NCI-H1436 (cell line): ENCODE data around the gene DTD1.
A peak's percentile ranks its signal among the peaks of the same experiment; 100 is the strongest.

Experiments used
- DNase-seq: peaks from one replicate; lab custom pipeline; 2025; lab: John Stamatoyannopoulos, UW

The DTD1 gene

DNA sequence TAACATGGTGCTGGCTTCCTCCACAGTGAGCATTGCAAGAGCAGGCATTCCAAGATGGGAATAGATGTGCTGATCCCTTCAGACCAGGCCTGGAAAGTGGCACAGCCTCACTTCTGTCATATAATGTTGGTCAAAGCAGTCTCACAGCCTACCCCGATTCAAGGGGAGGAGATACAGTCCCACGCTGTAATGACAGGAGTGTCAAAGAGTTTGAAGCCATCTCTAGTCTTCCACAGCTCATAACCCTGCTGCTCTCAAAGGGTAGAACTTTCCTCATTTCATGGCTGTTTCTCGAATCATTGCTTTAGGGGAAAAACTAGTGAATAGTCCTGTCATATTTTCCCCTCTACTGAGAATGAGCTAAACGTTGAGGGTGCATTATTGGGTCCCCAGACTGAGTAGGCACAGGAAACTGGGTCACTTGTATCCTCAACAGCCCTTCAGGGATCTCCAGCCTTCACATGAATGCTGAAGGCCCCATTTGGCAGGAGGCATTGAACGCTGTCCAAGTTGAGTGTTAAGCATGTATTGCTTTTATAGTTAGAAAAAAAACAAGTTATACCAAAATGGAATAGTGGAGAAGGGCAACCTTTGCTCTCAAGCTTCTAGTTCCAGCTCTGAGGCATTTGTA is 27.3 kb downstream of the DTD1 start:
- no peak for DNase-seq

DNA sequence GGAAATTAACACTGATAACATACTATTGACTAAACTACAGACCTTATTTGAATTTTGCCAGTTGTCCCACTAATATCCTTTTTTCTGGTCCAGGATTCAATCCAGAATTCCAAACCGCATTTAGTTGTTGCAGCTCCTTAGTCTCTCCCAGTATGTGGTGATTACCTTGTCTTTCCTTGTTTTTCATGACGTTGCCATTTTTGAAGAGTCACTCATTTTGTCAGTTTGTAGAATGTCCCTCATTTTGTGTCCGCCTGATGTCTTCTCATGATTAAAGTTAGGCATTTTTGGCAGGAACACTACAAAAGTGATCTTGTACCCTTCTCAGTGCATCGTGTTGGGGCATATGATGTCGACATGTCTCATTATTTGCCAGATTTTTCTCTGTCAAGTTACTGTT is 33.1 kb downstream of the DTD1 start:
- no peak for DNase-seq

DNA sequence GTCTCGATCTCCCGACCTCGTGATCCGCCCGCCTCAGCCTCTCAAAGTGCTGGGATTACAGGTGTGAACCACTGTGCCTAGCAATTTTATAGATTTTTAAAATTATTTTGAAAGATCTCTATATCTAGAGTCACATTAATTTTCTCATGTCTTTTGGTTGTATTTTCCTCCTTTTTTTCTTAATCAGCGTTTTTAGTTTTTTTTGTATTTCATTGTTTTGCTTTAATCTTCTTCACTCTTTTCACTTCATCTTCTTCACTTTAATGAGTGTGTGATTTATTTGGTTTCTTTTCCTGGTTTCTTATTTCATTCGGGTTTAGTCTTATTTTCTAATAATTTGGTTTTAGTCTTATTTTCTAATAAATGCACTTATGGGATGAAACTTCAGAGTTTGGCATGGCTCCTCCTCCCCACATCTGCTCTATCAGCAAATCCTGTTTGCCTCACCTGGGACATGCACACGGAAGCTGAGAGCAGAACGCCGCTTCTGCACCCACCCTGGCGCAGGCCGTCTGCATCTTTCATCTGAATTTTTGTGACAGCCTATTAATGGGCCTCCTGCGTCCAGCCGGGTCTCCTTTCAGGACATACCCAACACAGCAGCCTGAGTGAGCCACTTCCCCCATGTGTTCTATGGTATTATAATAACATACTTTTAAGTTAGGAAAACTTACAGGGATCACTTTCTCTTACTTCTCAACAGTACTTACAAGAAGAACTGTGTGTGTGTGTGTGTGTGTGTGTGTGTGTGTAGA is 35.5 kb downstream of the DTD1 start:
- DNase-seq, result no peak

DNA sequence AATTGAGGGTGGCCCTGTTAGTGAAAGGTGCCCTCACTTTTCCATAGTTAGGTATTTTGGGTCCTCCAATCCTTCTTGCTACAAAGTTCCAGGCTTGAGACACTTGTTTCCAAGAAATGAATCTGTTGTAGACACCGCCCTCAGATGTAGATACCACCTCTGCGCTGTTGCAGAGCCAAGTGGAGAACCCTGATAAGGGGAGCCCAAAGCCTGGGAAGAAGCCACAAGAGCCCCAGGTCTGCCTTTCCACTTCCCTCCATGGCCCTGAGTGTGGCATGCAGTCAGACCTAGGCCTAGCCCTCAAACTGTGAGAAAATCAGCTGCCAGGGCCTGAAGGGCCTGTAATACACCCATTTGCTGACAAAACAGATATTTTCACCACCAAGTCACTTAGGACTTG is 37.1 kb downstream of the DTD1 start:
- DNase-seq, result no peak

GRCh38 chr20:18625907-18626655 is 38.2 kb downstream of the DTD1 start:
- no peak for DNase-seq

DNA sequence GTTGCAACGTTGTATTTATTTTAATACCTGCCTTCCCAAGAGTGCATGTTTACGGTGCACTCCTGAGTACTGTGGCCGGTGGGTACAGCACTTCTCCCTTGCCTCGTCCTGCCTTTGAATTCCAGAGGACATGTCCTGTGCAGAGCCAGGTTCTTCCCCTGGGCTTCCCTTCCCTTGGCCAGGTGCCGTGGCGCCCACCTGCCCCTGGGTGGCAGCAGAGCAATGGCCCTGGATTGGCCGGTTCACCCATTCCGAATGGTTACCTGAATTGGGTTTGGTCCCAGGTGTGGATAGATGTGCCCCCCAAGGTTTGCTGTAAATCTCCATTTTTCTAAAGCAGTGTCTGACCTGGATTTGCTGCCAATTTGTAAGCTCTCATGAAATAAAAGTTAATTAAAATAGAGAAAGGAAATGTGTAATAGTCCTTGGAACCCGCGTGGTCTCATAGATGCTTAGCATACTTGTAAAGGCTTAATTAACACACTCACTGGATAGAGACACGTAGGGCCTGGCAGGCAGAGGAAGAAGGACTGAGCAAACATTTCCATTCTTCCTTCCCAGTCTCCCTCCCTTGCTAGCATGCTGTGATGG is 40.6 kb downstream of the DTD1 start:
- peak; percentile 9 for DNase-seq

DNA sequence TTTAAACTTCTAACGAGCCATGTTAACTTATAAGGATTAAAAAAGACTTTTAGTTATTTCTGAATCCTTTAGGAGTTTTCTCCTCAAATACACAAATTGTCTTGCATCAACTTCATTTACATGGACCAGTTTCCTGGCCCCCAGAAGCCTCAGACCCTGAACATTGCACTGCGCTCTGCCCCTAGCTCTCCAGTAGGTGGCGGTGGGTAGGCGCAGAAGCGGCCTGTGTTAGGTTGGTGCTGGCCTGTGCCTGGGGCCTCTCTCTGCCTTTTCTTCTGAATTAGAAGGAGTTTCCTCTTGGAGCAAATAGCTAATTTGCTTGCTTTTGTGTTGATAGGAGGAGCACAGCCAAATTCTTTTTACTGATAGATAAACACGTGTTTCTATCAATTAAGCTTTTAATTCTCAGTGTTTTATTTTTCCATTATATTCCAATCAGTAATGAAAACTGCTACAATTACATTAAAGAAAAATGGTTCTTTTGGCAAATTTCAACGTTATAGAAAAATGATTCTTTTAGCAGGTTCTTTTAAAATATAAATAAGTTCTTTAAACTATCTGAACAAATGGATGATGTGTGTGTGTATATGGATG is 44.4 kb downstream of the DTD1 start:
- DNase-seq, result peak; percentile 70

DNA sequence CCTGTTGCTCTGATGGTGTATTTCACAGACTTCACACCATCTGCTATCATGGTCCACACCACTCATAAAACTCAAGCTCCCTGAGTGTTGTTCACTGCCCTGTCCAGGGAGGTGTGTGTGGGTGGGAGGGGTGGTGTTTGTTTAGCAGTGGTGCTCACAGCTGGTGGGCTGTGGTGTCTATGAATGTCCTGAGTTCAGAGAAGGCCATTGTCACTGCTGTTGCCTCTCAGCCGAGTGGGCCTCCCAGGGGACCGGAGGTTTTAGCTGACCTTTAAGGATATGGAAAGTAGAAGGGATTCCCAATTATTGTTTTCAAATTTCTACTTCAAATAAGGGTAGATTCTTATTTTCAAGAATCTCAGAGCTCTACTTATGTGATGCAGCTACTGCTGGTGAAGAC is 45.6 kb downstream of the DTD1 start:
- no peak for DNase-seq

DNA sequence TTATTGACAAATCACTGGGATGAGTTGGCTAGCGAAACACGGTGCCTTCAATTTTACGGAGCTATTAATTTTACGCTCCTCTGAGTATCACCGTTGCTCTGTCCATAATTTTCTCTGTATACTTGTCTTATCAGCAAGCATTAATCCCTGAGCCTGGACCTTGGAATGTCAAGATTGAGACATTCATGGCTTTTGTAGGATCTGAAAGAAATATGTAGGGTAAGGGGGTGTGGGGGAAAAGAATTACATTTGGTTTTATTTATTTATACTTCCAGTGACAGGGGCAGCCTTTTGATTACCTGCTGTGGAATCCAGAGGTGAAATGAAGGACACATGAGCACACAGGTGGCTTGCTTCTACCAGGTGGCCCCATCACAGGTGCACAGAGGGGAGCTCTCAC is 46.6 kb downstream of the DTD1 start:
- DNase-seq, result no peak

DNA sequence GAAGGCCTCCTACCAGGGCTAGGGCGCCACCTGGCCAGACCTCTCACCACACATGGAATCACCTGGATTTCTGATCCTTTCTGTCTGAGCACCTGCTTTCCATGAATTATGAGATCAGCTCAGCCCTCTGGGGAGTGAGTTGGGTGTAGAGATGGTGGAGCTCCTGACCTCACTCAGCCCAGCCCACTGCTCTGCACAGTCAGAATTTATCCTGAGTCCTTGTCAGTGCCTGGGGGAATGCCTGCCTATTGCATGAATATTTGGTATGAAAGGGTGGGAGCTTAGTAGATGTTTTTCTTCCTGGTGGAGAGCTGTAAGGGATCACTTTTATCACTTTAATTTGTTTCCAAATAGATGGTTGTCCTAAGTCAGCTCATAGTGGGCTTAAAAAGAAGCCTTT is 47.5 kb downstream of the DTD1 start:
- no peak for DNase-seq

- no peak for DNase-seq
Measured at GRCh38 chr20:18637224-18637623, 49.4 kb downstream of the DTD1 start.

- DNase-seq, result no peak
Measured at GRCh38 chr20:18638768-18639167, 50.9 kb downstream of the DTD1 start.

GRCh38 chr20:18639501-18639979 is 51.7 kb downstream of the DTD1 start:
- no peak for DNase-seq

DNA sequence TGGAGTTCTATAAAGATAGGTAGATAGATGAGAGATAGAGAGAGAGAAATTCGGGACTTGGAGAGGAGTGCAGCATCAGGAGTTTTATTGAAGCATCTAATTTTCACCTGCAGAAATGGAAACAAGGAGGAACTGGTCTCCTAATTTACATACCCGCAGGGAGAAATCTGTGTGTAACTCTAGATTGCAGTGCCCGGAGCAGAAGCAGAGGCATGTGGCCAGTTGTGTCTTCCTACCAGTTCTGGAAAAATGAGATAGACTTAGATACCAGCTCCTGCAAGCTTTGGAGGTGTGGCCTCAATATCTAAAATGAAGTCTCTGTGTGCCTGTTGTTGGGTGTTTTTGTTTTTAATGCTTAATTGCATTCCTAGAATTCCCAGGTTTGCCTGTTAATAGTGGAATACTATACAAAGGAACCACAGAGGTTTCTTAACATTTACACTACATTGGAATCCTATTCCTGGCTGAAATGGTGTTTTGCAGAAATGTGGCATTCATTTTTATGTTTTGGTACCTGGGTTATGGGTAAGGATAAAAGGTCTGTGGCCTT is 57.4 kb downstream of the DTD1 start:
- no peak for DNase-seq

GRCh38 chr20:18645851-18646250 is 58.0 kb downstream of the DTD1 start:
- DNase-seq, result no peak

DNA sequence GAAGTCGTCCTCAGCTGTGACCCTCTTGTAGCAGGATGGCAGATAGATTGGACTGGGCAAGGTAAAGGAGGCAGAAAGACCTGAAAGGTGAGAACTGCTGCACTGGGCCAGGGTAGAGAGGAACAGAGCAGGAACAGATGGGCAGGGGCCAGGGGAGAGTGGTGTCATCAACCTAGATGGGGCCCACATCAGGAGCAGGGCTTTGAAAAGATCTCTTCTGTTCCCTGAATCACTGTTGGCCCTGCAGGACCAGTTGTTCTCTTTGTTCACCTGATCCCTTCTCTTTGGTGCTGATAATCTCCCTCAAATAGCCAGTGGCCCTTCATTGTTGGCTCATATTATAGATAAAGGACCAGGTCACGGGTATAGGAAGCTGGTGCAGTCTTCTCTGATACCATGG is 59.9 kb downstream of the DTD1 start:
- DNase-seq, result no peak

- DNase-seq, result no peak
Measured at GRCh38 chr20:18650224-18650623, 62.4 kb downstream of the DTD1 start.

GRCh38 chr20:18653736-18654447 is 66.0 kb downstream of the DTD1 start:
- DNase-seq, result no peak

DNA sequence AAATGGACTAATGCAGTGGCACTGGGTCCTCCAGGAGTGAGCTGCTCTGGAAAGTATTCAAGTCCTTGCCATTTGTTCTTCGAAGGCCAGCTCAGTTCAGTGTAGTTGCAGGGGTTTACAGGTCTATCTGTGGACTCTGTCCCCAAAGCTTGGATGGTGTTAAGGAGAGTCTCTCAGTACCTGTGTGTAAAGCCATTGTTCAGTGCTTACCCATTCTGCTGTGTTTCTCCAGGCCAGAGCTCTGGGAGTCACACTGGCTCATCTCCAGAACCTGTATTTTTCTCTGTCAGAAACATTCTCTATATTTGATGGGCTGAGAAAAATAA is 66.6 kb downstream of the DTD1 start:
- no peak for DNase-seq

DNA sequence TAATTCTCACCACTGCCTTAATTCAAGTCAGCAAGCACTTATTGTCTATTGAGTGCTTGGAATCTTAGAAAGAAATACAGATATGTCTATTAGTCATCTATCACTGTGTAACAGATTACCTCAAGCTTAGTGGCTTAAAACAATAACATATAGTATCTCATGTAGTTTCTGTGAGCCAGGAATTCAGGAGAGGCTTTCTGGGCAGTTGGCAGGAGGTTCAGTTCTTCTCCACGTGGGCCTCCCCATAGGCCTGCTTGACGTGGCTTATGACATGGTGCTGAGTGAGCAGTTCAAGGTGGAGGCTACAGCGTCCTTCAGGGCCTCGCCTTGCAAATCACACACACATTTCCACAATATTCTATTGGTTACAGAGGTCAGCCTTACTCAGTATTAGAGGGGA is 69.7 kb downstream of the DTD1 start:
- no peak for DNase-seq

DNA sequence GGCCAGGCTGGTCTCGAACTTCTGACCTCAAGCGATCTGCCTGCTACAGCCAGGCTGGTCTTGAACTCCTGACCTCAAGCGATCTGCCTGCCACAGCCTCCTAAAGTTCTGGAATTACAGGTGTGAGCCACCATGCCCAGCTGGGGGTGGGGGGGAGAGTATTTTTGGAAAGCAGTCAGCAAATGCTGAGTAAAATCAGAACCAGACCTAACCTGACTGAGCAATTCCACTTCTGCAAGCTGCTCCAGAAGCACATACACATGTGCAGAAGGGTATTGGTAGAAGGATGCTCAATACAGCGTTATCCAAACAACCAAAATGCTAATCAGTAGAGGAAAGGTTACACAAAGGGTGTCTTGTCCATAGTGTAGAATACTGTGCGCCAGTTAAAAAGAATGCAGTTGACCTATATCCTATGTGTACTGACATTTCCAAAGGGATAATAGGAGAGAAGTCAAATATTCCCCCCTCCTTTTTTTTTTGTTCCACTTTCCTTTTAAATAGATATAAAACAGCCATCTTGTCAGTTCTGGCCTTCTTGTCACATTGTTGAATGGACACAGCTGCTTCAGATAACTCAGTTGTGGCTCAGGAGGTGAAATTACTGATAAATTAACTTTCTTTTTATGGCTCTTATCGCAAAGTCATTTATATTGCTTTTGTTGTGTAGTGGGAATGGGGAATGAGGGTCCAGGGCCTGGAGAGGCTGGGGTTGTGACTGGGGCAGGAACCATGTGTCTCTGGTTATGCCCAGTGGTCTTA is 74.6 kb downstream of the DTD1 start:
- no peak for DNase-seq
